GM19351 (cell line): ENCODE data around the gene ZNF385B.

Experiments
- ATAC-seq: cut with Tn5 transposase; IDR thresholded peaks from one replicate; pipeline ENCODE4 v1.9.1; 2021; ENCODE audit warnings: mild to moderate bottlenecking, moderate library complexity; ENCODE audit not compliant: unreplicated experiment

The ZNF385B gene

DNA sequence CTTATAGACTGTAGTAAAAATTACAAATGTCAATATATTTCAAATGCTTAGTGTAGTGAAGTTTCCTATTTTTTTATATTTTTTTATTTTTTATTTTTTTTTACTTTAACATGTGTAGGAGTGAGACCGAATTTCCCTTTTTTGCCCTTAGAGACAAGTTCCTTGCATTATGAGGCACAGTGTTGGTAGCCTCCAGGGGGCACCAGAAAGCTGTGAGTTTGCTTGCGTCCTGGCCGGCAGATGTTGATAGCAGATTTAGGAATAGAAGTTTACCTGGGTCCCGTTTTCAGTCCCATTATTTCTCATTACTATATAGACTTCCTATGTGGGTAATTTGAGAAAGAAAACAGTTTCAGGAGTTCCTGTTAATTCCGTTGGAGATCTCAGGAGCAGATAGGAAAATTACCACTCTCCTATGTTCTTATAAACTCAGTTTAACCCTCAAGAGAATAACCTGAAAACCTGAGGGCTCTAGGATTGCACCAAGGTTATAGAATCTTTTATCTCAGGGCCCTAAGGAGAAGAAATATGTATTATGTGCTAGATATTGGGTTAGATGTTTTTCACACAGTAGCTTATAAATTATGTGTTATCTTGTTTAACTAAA lies 439.3 kb downstream of the ZNF385B start:
- peak; percentile 84 for ATAC-seq

DNA sequence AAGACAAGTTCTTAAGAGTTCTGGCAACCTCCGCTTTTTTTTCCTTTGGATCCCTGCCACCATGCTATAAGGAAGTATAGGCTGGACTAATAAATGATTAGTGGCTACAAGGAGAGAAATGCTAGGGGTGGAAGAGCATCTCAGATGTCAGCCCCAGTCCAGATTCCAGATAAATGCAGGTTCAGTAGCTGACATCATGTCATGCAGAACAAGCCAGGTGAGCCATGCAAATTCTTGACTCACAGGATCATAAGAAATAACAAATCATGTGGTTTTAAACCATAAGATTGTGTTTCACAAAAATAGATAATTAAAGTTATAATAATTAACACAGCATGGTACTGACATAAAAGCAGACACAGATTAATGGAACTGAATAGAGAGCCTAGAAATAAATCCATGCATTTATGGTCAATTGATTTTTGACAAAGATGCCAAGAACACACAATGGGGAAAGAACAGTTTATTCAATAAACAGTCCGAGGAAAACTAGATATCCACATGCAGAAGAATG lies 443.9 kb downstream of the ZNF385B start:
- ATAC-seq: no peak

DNA sequence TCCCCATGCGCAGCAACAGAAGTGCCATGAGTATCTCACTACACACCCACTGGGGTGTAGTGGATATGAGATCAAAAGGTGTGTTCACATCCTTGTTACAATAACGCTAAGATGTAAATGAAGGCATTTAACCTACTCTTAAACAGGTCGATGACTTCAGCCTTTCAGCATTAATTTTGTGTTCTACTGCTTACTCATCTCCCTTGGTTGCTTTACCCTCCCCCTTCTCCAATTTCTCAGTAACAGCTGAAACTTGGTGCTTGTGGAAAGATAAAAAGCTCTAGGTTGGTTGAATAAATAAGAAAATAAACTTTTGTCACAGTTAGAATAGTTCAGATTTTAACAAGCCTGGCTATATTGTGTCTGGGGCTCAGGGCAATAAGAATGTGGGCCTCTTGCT lies 449.3 kb downstream of the ZNF385B start:
- no peak for ATAC-seq

DNA sequence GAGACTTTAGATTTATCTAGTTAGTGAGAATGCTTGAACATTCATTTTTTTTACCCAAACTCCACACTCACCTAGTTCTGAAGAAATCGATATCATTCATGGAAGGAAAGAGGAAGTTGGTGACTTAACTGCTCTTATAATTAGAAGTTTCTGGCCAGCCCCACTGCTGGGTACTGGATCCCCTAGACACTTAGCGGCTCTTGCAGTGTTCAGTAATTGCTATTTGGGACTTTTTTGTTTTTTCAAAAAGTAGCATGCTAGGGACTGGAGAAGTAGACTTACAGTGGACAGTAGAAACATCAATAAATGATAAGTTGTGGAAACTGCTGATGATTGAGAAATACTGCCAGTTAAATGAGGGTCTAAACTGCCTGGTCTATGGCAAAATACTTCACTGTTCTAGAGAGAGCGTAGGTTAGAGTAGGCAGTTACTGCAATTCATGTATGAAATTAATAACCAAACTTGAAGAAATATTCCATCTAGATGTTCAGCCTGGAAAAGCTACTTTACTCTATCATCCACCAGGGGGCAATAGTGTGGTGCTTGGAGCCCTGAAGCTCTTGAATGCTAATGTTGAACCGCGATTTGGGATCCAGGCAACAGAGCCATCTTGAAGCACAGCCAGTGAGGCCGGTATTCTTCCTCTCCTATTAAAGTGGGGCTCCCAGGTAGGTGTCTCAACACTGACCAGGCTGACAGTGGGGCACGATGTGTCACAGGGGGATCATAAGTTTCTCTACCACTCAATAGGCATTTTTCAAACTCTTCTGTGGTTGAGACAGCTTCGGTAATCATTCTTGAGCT lies 450.7 kb downstream of the ZNF385B start:
- ATAC-seq: peak; percentile 92

DNA sequence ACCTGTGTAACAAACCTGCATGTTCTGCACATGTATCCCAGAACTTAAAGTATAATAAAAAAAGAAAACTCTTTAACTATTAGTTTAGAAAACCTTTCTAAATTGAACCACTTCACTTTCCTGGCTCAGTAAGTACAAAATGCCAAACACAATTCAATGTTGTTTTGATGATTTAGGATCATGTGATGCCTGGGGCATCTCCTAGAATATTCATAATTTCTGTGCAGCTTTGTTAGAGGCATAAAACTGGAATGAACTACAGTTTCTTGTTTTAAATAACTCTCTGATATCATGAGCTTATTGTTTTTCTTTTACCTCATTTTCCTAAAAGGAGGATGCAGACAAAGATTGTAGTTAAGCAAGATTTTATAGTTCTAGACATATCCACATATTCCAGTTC lies 457.8 kb downstream of the ZNF385B start:
- no peak for ATAC-seq

DNA sequence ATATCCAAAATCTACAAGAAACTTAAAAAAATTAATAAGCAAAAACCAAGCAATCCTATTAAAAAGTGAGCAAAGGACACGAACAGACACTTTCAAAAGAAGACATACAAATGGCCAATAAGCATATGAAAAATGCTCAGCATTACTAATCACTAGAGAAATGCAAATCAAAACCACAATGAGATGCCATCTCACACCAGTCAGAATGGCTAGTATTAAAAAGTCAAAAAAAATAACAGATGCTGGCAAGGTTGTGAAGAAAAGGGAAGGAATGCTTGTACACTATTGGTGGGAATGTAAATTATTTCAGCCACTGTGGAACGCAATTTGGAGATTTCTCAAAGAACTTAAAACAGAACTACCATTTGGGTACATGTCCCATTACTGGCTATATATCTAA lies 467.9 kb downstream of the ZNF385B start:
- ATAC-seq: no peak
